ENCODE results near the gene UBR4.

DNA sequence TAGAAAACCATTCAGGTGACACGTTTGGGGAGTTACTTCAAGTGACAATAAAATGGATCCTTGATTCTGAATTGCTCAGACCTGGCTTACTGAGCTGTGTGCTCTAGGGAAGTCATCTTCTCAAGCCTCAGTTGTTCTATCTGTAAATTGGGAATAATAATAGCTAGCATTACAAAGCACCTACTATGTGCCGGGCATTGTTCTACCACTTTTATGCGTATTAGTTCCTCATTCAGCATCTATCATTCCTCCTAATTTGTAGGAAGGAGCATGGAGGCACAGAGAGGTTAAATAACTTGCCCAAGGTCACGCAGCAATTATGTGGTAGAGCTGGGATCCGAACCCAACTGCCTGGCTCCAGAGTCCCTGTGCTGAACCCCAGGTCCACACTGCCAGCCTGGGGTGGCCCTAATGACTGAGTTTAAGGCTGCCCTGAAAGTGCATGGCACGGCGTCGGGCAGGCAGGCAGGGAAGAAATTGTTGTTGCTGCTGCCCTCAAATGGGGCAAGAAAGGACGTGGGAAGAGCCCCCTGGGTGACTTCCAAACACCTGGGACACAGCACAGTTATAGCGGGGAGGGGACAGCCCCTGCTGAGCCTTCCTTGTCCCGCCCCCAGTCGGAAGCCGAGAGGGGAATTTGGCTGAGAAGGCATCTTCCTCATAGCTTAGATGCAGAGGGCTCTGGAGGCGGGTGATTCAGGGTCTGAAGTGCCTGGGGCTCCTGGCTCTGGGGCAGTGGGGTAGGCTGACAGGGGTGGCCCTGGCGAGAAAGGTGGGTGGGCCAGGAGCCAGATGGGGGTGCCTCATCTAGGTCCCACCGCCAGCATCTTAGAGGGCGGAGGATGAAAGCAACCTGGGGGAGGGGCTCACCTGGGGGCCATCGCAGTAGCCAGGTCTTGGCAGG, 167.1 kb downstream of the UBR4 start:
- no peak for TF ChIP-seq POLR2A (IDR thresholded peaks at IDR 0.05)
- TF ChIP-seq EP300 (IDR thresholded peaks at IDR 0.05): no peak

Measured in sigmoid colon (tissue), 4 donors.